HepG2 (cell line): ENCODE results near the gene MOAP1. TPM values are rescaled to one million over a fixed set of nuclear protein-coding genes. Genes with fewer than 3 reads are reported as not detected.

Experiments used
- ATAC-seq: fragments of 200-7000 bp; cut with Tn5 transposase; 3 replicates; pipeline ENCODE4 v1.9.1; 2020; ENCODE audit warnings: mild to moderate bottlenecking, moderate library complexity
- BruUV-seq: library from RNA; stranded (reverse); fragments of 400-500 nt; replicated peaks from 2 replicates; lab custom pipeline; 2021; lab: Mats Ljungman, UMichigan
- CTCF ChIA-PET: fragments of 300-600 bp; formaldehyde crosslinking; extraction: SDS; loops from one replicate; lab custom pipeline; 2021; ENCODE audit warnings: low total read pairs, inconsistent platforms, low intra/inter-chr PET ratio; lab: Yijun Ruan, JAX
- POLR2A ChIA-PET: fragments of 350-600 bp; sonication (Branson Sonifier 250); formaldehyde crosslinking; loops from one replicate; lab custom pipeline; 2020; ENCODE audit warnings: antibody characterized with exemption, inconsistent platforms; lab: Yijun Ruan, JAX
- DNase-seq: peaks from one replicate; pipeline ENCODE4 v3.0.0-alpha.2; 2015; ENCODE audit warnings: low spot score
- FAIRE-seq: peaks from 3 replicates; lab custom pipeline; 2011; peaks lifted over from hg19 to GRCh38; lab: Jason Lieb, UNC
- H2AFZ ChIP-seq: one replicate; pipeline ENCODE4 v1.6.1; 2011; ENCODE audit warnings: low read length, inconsistent platforms
- H3K27ac ChIP-seq: fragments of 300-600 bp; 3 replicates; pipeline ENCODE4 v1.8.0; 2011; ENCODE audit warnings: mixed run types, mild to moderate bottlenecking, mixed read lengths, low read length, inconsistent platforms; ENCODE audit not compliant: insufficient read depth; ENCODE audit errors: extremely low read length
- H3K27me3 ChIP-seq, 2 experiments: fragments of 200-600 bp in 1 of 2; 2 replicates in 1 of 2; 3 replicates in 1 of 2; pipeline versions ENCODE4 v1.6.0 to v1.8.0; 2011; ENCODE audit warnings: low read length in 2 of 2, mild to moderate bottlenecking in 2 of 2, moderate library complexity in 2 of 2, inconsistent platforms in 1 of 2; ENCODE audit not compliant: insufficient read depth in 2 of 2, control insufficient read depth in 1 of 2
- H3K36me3 ChIP-seq, 2 experiments: fragments of 200-600 bp in 1 of 2; replicated peaks in 1 of 2; 2 replicates in 1 of 2; 3 replicates in 1 of 2; pipeline versions ENCODE4 v1.5.1 to v1.8.0; 2011; ENCODE audit warnings: low read length in 2 of 2, inconsistent platforms in 1 of 2; ENCODE audit not compliant: insufficient read depth in 2 of 2, control insufficient read depth in 1 of 2
- H3K4me1 ChIP-seq: 2 replicates; pipeline ENCODE4 v1.5.1; 2012; ENCODE audit warnings: low read length, inconsistent platforms; ENCODE audit not compliant: insufficient read depth
- H3K4me2 ChIP-seq: 2 replicates; pipeline ENCODE4 v1.6.0; 2011; ENCODE audit warnings: low read depth, low read length, inconsistent platforms
- H3K4me3 ChIP-seq, 3 experiments: fragments of 200-600 bp in 1 of 3; sonication (generic), shearing (Covaris generic) in 1 of 3; replicated peaks in 1 of 3; 2 replicates each; pipeline ENCODE4 v1.5.1; 2011 to 2016; ENCODE audit warnings: low read length in 3 of 3, inconsistent platforms in 2 of 3, low read depth in 2 of 3, mild to moderate bottlenecking in 2 of 3, control low read depth in 1 of 3, mixed read lengths in 1 of 3; ENCODE audit not compliant: insufficient read depth in 1 of 3
- H3K79me2 ChIP-seq: one replicate; pipeline ENCODE4 v1.6.1; 2011; ENCODE audit warnings: low read length, inconsistent platforms; ENCODE audit not compliant: insufficient read depth
- H3K9ac ChIP-seq: 2 replicates; pipeline ENCODE4 v1.6.0; 2011; ENCODE audit warnings: mild to moderate bottlenecking, low read depth, low read length, inconsistent platforms; ENCODE audit not compliant: insufficient read depth
- H3K9me3 ChIP-seq: 2 replicates; pipeline ENCODE4 v1.5.1; 2012; ENCODE audit warnings: mild to moderate bottlenecking, low read length
- H4K20me1 ChIP-seq: 2 replicates; pipeline ENCODE4 v1.6.0; 2011; ENCODE audit warnings: inconsistent platforms, mild to moderate bottlenecking, low read length, moderate library complexity; ENCODE audit not compliant: insufficient read depth
- ATM ChIP-seq: fragments of 450-650 bp; IDR thresholded peaks from 2 replicates; pipeline ENCODE4 v1.7.1; 2017; ENCODE audit warnings: mild to moderate bottlenecking, borderline replicate concordance
- CSRNP2 ChIP-seq: sonication (generic); formaldehyde crosslinking; conservative IDR thresholded peaks from 2 replicates; pipeline ENCODE4 v1.8.0; 2022; ENCODE audit warnings: low read depth, missing genetic modification reagents
- HOXD1 ChIP-seq: sonication (generic); formaldehyde crosslinking; IDR thresholded peaks from 2 replicates; pipeline ENCODE4 v1.5.0; 2020; ENCODE audit warnings: missing genetic modification reagents
- KDM4B ChIP-seq: sonication (generic); formaldehyde crosslinking; IDR thresholded peaks from 2 replicates; pipeline ENCODE4 v1.4.0; 2020; ENCODE audit warnings: missing genetic modification reagents
- KLF15 ChIP-seq: sonication (generic); formaldehyde crosslinking; IDR thresholded peaks from 2 replicates; pipeline ENCODE4 v1.8.1; 2023; ENCODE audit warnings: borderline replicate concordance, mild to moderate bottlenecking, inconsistent platforms, missing genetic modification reagents, mixed read lengths
- MEIS1 ChIP-seq: sonication (generic); formaldehyde crosslinking; IDR thresholded peaks from 2 replicates; pipeline ENCODE4 v1.9.0; 2021; ENCODE audit warnings: mild to moderate bottlenecking, missing genetic modification reagents, moderate library complexity, borderline replicate concordance
- NR2F6 ChIP-seq, 2 experiments: IDR thresholded peaks; 2 replicates each; pipeline ENCODE4 v1.6.1; 2016; ENCODE audit warnings: antibody characterized with exemption in 1 of 2, mild to moderate bottlenecking in 1 of 2
- SIX4 ChIP-seq: sonication (generic); formaldehyde crosslinking; IDR thresholded peaks from 2 replicates; pipeline ENCODE4 v1.4.0; 2020; ENCODE audit warnings: missing genetic modification reagents
- SMARCE1 ChIP-seq: fragments of 450-650 bp; IDR thresholded peaks from 2 replicates; pipeline ENCODE4 v1.6.1; 2017; ENCODE audit warnings: borderline replicate concordance
- SRSF9 ChIP-seq: fragments of 200-400 bp; formaldehyde crosslinking; IDR thresholded peaks from 2 replicates; pipeline ENCODE4 v1.6.1; 2018; ENCODE audit warnings: borderline replicate concordance, mild to moderate bottlenecking, low read depth, low read length; ENCODE audit not compliant: insufficient read depth, poor library complexity, severe bottlenecking
- THAP7 ChIP-seq: sonication (generic); formaldehyde crosslinking; IDR thresholded peaks from 2 replicates; pipeline ENCODE4 v1.8.1; 2023; ENCODE audit warnings: mild to moderate bottlenecking, missing genetic modification reagents
- WGBS: methylation state at CpG from one replicate; pipeline ENCODE4 v1.1.6; 2017; ENCODE audit warnings: low lambda C conversion rate; 5-methylcytosine and 5-hydroxymethylcytosine counted together
- in situ Hi-C: cut with HindIII; loops from 2 replicates; pipeline ENCODE4 v1.10.0; 2017; ENCODE audit warnings: low pct_unique_long_range_greater_than_20kb; ENCODE audit not compliant: extremely low pct_ligation_motif_present
- intact Hi-C: fragments of 100-400 bp; cut with micrococcal nuclease; formaldehyde crosslinking; loops from one replicate; pipeline ENCODE4 v1.10.0; 2022; ENCODE audit not compliant: unreplicated experiment
- polyA plus RNA-seq, 8 experiments: library from polyadenylated mRNA; depleted of rRNA in 3 of 8; stranded (reverse) in 7 of 8; unstranded in 1 of 8; fragments of >200 nt; fragmentation: Illumina TruSeq in 4 of 8; extraction: Trizol in 4 of 8; gene quantifications; 2 replicates each; pipeline versions ENCODE4 v1.2.1 to v1.2.3, GENCODE V29; 2011 to 2016; ENCODE audit warnings: low read depth in 4 of 8, missing spikeins in 1 of 8, mixed read lengths in 1 of 8; ENCODE audit not compliant: insufficient read depth in 1 of 8
- total RNA-seq, 5 experiments: library from RNA; depleted of rRNA; stranded (reverse); fragments of >200 nt; fragmentation: Illumina TruSeq; extraction: Trizol; gene quantifications; 2 replicates each; pipeline ENCODE4 v1.2.3, GENCODE V29; 2016; ENCODE audit warnings: low read depth in 1 of 5

Gene MOAP1
- total and polyA plus RNA-seq, 2 of the 13 experiments (the other 11 are each of a cell fraction or from before 2014, with no cell fraction given), result 14.6 to 47.0 TPM

GRCh38 chr14:93199031-93199430 lies 14.3 kb upstream of the MOAP1 start:
- no peak overlapping the region for H3K4me2 ChIP-seq
- no peaks in the 10 kb centered on the region for H3K9me3 ChIP-seq
- intact Hi-C loops, result no loop called here
- H2AFZ ChIP-seq, result no peak overlapping the region
- peaks cover 12% of the 10 kb centered on the region for H3K4me1 ChIP-seq
- ChIA-PET POLR2A (interaction anchor here (1.2 kb wide), 1 partner anchor 14 kb away, joined by 3 read pairs; the partner anchor contains the start of genes LYSET and MOAP1), CTCF (no interaction called here)
- FAIRE-seq (no peak), ATAC-seq (no peak), DNase-seq (no peak)
- in situ Hi-C loops, result no loop called here
- TF ChIP-seq ATM (no peak), KLF15 (CRISPR knock-in tag) (no peak), SIX4 (no peak), HOXD1 (CRISPR knock-in tag) (no peak), SRSF9 (no peak), CSRNP2 (CRISPR knock-in tag) (no peak), KDM4B (no peak), SMARCE1 (no peak), NR2F6 (IDR thresholded peaks at IDR 0.05) (no peak), NR2F6 (CRISPR knock-in tag; IDR thresholded peaks at IDR 0.05) (no peak), THAP7 (CRISPR knock-in tag) (no peak), MEIS1 (CRISPR knock-in tag) (no peak)
- no peaks in the 10 kb centered on the region for H3K79me2 ChIP-seq
- no peak overlapping the region for H3K4me3 ChIP-seq
- WGBS, result 96% methylated on average over 4 of the region's 4 CpGs
- H3K27ac ChIP-seq, result no peak overlapping the region
- H3K27me3 ChIP-seq, result no peaks in the 10 kb centered on the region
- no peaks in the 10 kb centered on the region for H4K20me1 ChIP-seq
- no TSS peak for BruUV-seq
- H3K36me3 ChIP-seq, result no peaks in the 10 kb centered on the region
- H3K9ac ChIP-seq, result no peak overlapping the region
